Neural progenitor cell (in vitro differentiated cells): ENCODE results near the gene CPSF6. TPM values are rescaled to one million over a fixed set of nuclear protein-coding genes. Genes with fewer than 3 reads are reported as not detected.

Experiments used
- DNase-seq: peaks from one replicate; pipeline ENCODE4 v3.0.0-alpha.2; 2016; ENCODE audit warnings: low spot score
- H2AFZ ChIP-seq: fragments of 200-600 bp; sonication (generic); replicated peaks from 2 replicates; pipeline ENCODE4 v1.6.1; 2016; ENCODE audit warnings: antibody characterized with exemption
- H3F3A ChIP-seq: fragments of 200-600 bp; sonication (generic); 2 replicates; pipeline ENCODE4 v1.6.1; 2016; ENCODE audit warnings: antibody characterized with exemption, low read depth
- H3K27ac ChIP-seq: fragments of 200-600 bp; sonication (generic); 2 replicates; pipeline ENCODE4 v1.5.1; 2016; ENCODE audit warnings: mild to moderate bottlenecking
- H3K27me3 ChIP-seq: fragments of 200-600 bp; sonication (generic); 2 replicates; pipeline ENCODE4 v1.6.1; 2016; ENCODE audit warnings: mild to moderate bottlenecking, moderate library complexity
- H3K36me3 ChIP-seq: fragments of 200-600 bp; sonication (generic); 2 replicates; pipeline ENCODE4 v1.5.1; 2016
- H3K4me1 ChIP-seq: fragments of 200-600 bp; sonication (generic); 2 replicates; pipeline ENCODE4 v1.6.1; 2016; ENCODE audit warnings: mixed run types
- H3K4me2 ChIP-seq: fragments of 200-600 bp; sonication (generic); 2 replicates; pipeline ENCODE4 v1.6.1; 2016
- H3K4me3 ChIP-seq: fragments of 200-600 bp; sonication (generic); 2 replicates; pipeline ENCODE4 v1.5.1; 2016
- H3K79me2 ChIP-seq: fragments of 200-600 bp; sonication (generic); 2 replicates; pipeline ENCODE4 v1.6.1; 2016; ENCODE audit warnings: low read depth
- H3K9ac ChIP-seq: fragments of 200-600 bp; sonication (generic); 2 replicates; pipeline ENCODE4 v1.6.1; 2016
- H3K9me3 ChIP-seq: fragments of 200-600 bp; sonication (generic); 2 replicates; pipeline ENCODE4 v1.5.1; 2016; ENCODE audit warnings: low read depth
- H4K20me1 ChIP-seq: fragments of 200-600 bp; sonication (generic); 2 replicates; pipeline ENCODE4 v1.6.1; 2016; ENCODE audit warnings: low read depth
- H3K27ac Mint-ChIP-seq: 3 replicates; pipeline ENCODE4 v1.8.0; 2021; ENCODE audit warnings: mixed read lengths
- H3K27me3 Mint-ChIP-seq: 2 replicates; pipeline ENCODE4 v1.8.0; 2022; ENCODE audit warnings: low read depth, mild to moderate bottlenecking, inconsistent platforms, moderate library complexity, mixed read lengths; ENCODE audit not compliant: insufficient read depth
- H3K36me3 Mint-ChIP-seq: 3 replicates; pipeline ENCODE4 v1.8.0; 2021; ENCODE audit warnings: mixed read lengths
- H3K4me1 Mint-ChIP-seq: 3 replicates; pipeline ENCODE4 v1.8.0; 2021; ENCODE audit warnings: mixed read lengths
- H3K4me3 Mint-ChIP-seq: 3 replicates; pipeline ENCODE4 v1.8.0; 2021; ENCODE audit warnings: mild to moderate bottlenecking, moderate library complexity, mixed read lengths
- H3K9me3 Mint-ChIP-seq: 3 replicates; pipeline ENCODE4 v1.8.0; 2020; ENCODE audit warnings: mixed read lengths
- EZH2 ChIP-seq: fragments of 200-600 bp; sonication (generic); IDR thresholded peaks from 2 replicates; pipeline ENCODE4 v1.6.1; 2017; ENCODE audit warnings: antibody characterized with exemption, mild to moderate bottlenecking, moderate library complexity
- EZH2phosphoT487 ChIP-seq: fragments of 200-600 bp; sonication (generic); IDR thresholded peaks from 2 replicates; pipeline ENCODE4 v1.6.1; 2017; ENCODE audit warnings: antibody characterized with exemption
- total RNA-seq: library from RNA; depleted of rRNA; stranded (reverse); fragments of >200 nt; gene quantifications from 2 replicates; pipeline ENCODE4 v1.2.3, GENCODE V29; 2015; ENCODE audit warnings: low replicate concordance
- TF ChIP-seq, protein P1 (sequence below): fragments of 200-600 bp; sonication (generic); IDR thresholded peaks from 2 replicates; pipeline ENCODE4 v1.5.1; 2017; ENCODE audit warnings: antibody characterized with exemption, mild to moderate bottlenecking

CPSF6 gene
- total RNA-seq, 1 donor from 2014 or later = 155 TPM

DNA sequence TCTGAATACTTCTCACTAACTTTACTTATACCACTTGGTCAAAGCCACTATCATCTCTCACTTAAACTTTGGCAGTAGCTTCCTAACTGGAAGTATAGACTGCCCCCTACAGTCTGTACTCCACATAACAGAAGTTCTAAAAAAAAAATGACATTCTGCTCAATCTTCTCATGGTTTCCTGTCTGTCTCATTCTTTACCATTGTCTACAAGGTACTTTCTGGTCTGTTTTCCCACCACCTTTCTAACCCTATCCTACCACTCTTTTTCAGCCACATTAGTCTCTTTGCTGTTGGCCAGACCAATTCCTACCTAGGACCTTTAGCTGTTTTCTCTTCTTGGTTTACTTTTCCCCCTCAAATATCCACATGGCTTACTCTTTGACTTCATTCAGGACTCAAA lies 14.7 kb downstream of the CPSF6 start:
- H3K4me1 ChIP-seq = peaks cover 18% of the 10 kb centered on the region
- Mint-ChIP-seq H3K4me3 (no peak overlapping the region), H3K36me3 (peaks cover 41% of the 10 kb centered on the region), H3K9me3 (peaks cover 8% of the 10 kb centered on the region), H3K27me3 (peaks cover 2% of the 10 kb centered on the region), H3K27ac (no peak overlapping the region), H3K4me1 (peaks cover 3% of the 10 kb centered on the region)
- peaks cover 58% of the 10 kb centered on the region for H3K36me3 ChIP-seq
- H3K79me2 ChIP-seq = peaks cover 99% of the 10 kb centered on the region
- peaks cover 67% of the 10 kb centered on the region for H3F3A ChIP-seq
- H3K9me3 ChIP-seq = no peaks in the 10 kb centered on the region
- no peak overlapping the region for H3K9ac ChIP-seq
- peaks cover 91% of the 10 kb centered on the region for H4K20me1 ChIP-seq
- H3K27ac ChIP-seq = no peak overlapping the region
- DNase-seq = peak; percentile 51
- H3K27me3 ChIP-seq = no peaks in the 10 kb centered on the region
- H3K4me3 ChIP-seq = no peak overlapping the region
- H2AFZ ChIP-seq = no peak overlapping the region
- TF ChIP-seq EZH2phosphoT487 (no peak), EZH2 (no peak)
- TF ChIP-seq, protein P1, sequence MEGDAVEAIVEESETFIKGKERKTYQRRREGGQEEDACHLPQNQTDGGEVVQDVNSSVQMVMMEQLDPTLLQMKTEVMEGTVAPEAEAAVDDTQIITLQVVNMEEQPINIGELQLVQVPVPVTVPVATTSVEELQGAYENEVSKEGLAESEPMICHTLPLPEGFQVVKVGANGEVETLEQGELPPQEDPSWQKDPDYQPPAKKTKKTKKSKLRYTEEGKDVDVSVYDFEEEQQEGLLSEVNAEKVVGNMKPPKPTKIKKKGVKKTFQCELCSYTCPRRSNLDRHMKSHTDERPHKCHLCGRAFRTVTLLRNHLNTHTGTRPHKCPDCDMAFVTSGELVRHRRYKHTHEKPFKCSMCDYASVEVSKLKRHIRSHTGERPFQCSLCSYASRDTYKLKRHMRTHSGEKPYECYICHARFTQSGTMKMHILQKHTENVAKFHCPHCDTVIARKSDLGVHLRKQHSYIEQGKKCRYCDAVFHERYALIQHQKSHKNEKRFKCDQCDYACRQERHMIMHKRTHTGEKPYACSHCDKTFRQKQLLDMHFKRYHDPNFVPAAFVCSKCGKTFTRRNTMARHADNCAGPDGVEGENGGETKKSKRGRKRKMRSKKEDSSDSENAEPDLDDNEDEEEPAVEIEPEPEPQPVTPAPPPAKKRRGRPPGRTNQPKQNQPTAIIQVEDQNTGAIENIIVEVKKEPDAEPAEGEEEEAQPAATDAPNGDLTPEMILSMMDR = peak; percentile 69
- no peak overlapping the region for H3K4me2 ChIP-seq

DNA sequence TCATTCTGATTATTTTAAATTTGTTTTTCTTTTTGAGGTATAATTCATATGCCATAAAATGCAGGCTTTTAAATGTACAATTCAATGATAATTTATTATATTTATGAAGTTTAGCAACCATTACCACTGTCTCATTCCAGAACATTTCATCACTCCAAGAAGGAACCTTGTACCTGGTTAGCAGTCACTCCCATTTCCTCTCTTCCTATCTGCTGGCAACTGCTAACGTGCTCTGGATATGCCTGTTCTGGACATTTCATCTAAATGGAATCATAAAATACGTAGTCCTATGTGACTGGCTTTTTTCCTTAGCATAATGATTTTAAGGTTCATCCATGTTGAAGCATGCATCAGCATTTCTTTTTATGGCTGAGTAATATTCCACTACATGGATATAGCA lies 15.5 kb downstream of the CPSF6 start:
- Histone ChIP-seq H3K27ac (no peak overlapping the region), H3K79me2 (peaks cover 98% of the 10 kb centered on the region), H3K4me2 (no peak overlapping the region), H3K9ac (no peak overlapping the region), H3F3A (peaks cover 60% of the 10 kb centered on the region), H3K27me3 (no peaks in the 10 kb centered on the region), H3K4me3 (no peak overlapping the region), H4K20me1 (peaks cover 85% of the 10 kb centered on the region), H3K36me3 (peaks cover 64% of the 10 kb centered on the region), H3K9me3 (no peaks in the 10 kb centered on the region), H2AFZ (no peak overlapping the region), H3K4me1 (peaks cover 15% of the 10 kb centered on the region)
- H3K27ac Mint-ChIP-seq = no peak overlapping the region
- H3K9me3 Mint-ChIP-seq = peaks cover 3% of the 10 kb centered on the region
- peaks cover 2% of the 10 kb centered on the region for H3K27me3 Mint-ChIP-seq
- H3K36me3 Mint-ChIP-seq = peaks cover 37% of the 10 kb centered on the region
- DNase-seq = no peak
- TF ChIP-seq EZH2phosphoT487 = no peak
- TF ChIP-seq EZH2 = no peak
- TF ChIP-seq, protein P1 = no peak
- H3K4me3 Mint-ChIP-seq = no peak overlapping the region
- peaks cover 3% of the 10 kb centered on the region for H3K4me1 Mint-ChIP-seq

DNA sequence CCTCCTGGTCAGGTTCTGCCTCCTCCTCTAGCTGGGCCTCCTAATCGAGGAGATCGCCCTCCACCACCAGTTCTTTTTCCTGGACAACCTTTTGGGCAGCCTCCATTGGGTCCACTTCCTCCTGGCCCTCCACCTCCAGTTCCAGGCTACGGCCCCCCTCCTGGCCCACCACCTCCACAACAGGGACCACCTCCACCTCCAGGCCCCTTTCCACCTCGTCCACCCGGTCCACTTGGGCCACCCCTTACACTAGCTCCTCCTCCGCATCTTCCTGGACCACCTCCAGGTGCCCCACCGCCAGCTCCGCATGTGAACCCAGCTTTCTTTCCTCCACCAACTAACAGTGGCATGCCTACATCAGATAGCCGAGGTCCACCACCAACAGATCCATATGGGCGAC lies 19.3 kb downstream of the CPSF6 start:
- H3F3A ChIP-seq = peaks cover 52% of the 10 kb centered on the region
- H3K36me3 Mint-ChIP-seq = peaks cover 50% of the 10 kb centered on the region
- H3K27me3 ChIP-seq = no peaks in the 10 kb centered on the region
- H3K27me3 Mint-ChIP-seq = peaks cover 2% of the 10 kb centered on the region
- no peak overlapping the region for H3K4me3 Mint-ChIP-seq
- no peak overlapping the region for H3K27ac ChIP-seq
- H3K4me2 ChIP-seq = no peak overlapping the region
- H3K9me3 ChIP-seq = no peaks in the 10 kb centered on the region
- no peak for TF ChIP-seq EZH2
- TF ChIP-seq, protein P1 = no peak
- TF ChIP-seq EZH2phosphoT487 = no peak
- peaks cover 77% of the 10 kb centered on the region for H3K36me3 ChIP-seq
- H4K20me1 ChIP-seq = peaks cover 64% of the 10 kb centered on the region
- peaks cover 97% of the 10 kb centered on the region for H3K79me2 ChIP-seq
- H3K4me1 Mint-ChIP-seq = no peaks in the 10 kb centered on the region
- DNase-seq = no peak
- H3K4me1 ChIP-seq = no peaks in the 10 kb centered on the region
- H3K9me3 Mint-ChIP-seq = no peaks in the 10 kb centered on the region
- no peak overlapping the region for H3K9ac ChIP-seq
- no peak overlapping the region for H3K4me3 ChIP-seq
- no peak overlapping the region for H2AFZ ChIP-seq
- no peak overlapping the region for H3K27ac Mint-ChIP-seq
